ENCODE data around the gene FEZ2.

FEZ2 gene

GRCh38 chr2:36534275-36534799 lies 63.6 kb downstream of the FEZ2 start:
- no peak for DNase-seq (ENCODE audit: low read depth in 1 of 2, low spot score in 1 of 2)

DNA sequence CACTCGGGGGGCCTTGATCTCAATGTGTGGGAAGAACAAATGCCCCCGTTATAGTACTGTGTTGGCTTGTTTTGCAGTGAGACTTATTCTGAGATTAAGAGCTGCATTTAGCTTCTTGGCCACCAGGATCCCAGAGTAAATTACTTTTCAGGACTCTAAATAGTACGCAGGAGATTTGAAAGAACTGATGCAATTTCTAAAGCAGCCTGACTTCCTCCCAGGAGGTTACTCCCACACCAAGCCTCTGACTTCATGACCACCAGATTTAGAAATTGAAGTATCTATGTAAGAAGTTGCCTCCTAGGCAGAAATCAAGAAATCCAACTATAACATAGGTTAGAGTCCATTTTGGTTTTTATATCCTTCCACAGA lies 67.0 kb downstream of the FEZ2 start:
- DNase-seq (ENCODE audit: low read depth in 1 of 2, low spot score in 1 of 2) = no peak

DNA sequence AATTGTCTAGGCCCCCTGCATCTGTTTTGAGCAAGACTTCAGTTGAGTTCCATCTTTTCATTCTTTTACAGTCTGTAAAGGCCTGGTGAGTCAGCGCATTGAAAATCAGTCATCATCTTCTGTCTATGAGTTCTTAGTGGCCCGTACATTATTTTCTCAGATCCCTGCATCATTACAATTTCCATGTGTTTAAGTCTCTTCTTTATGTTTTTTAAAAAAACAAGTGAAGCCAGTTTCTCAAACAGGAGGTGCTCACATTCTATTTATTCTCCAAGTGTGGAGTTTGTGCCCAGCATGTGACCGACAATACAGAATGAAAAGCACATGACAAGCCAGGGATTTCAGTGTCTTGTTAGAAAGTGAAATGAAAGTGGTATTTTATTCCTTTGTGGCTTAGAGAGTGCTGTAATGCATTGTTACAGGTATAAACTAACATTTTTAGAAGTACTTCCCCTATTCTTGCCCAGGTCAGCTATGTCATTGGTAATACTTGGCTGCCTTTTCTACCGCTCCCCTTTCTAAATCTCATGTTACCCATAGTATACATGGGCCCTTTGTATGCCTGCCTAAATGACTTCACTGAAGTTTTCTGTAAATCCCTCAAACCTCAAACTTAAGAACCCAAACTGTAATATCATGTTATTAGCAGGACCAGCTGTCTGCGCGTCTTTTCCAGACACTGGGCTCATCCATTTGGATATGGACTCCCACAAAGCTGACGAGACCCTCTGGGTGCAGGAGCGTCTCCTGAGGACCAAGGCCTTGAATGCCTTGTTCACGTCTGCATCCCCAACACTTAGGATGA lies 67.6 kb downstream of the FEZ2 start:
- no peak for DNase-seq (ENCODE audit: low read depth in 1 of 2, low spot score in 1 of 2)

DNA sequence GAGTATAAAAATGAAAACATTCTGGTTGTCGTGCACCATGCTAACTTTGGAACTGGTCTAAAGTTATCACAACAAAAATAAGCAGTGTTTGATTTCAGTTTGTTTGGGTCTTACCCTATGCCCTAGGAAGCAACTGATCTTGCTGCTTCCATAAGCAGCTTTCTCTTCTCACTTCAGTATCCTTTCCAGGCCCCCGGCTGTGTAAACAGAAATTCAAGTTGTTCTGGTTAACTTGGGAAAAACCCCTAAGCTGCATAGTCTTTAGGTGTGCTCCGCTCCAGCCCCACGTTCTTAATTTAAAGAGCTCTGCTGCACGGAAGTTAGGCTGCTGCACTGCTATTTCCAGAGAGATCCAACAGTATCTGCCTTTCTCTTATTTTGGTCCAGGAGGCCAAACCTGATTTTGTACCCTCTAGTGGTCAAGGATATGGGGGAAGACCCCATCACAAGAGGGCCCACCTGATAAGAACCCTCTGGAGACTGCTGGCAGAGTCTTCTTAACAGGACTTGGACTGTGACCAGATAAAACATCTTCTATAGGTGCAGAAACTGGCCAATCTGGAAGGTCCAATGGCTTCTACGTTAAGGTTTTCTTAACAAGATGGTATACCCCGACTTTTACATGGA lies 69.1 kb downstream of the FEZ2 start:
- no peak for DNase-seq (ENCODE audit: low read depth in 1 of 2, low spot score in 1 of 2)

DNA sequence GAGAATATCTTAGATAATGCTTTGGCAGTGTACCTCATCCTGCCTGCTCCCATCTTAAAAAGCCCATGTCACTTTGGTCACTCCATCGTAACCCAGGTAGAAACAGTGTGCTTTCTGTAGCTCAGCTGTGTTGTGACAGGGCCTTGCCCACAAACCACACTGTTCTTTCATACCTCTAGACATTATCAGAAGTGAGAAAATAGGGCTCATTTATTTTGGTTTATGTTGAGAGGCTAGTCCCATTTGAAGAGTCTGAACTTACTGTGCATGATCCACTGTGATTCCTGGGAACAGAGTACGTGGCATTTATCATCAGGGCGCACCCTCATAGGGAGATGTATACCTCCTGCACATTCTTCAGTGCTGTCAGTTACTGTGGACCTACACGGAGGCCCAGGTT lies 69.7 kb downstream of the FEZ2 start:
- DNase-seq (ENCODE audit: low read depth in 1 of 2, low spot score in 1 of 2) = no peak

DNA sequence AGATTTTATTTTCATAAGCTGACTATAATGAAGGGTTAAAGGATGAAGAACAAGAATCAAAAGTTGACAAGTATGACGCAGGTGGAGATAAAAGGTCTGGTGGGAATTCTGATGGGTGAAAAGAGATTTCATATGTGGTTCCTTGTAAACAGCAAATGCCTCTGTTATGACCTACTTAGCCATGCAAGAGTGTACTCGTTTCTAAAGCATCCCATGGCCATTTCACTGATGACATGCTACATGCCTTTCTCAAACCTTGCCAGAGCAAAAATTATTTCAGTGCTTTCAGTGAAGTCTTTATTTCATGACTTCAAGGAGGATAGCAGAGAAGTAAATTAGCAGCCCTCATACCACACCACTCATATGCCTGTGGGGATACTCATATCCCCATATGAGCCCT lies 71.7 kb downstream of the FEZ2 start:
- no peak for DNase-seq (ENCODE audit: low read depth in 1 of 2, low spot score in 1 of 2)

DNA sequence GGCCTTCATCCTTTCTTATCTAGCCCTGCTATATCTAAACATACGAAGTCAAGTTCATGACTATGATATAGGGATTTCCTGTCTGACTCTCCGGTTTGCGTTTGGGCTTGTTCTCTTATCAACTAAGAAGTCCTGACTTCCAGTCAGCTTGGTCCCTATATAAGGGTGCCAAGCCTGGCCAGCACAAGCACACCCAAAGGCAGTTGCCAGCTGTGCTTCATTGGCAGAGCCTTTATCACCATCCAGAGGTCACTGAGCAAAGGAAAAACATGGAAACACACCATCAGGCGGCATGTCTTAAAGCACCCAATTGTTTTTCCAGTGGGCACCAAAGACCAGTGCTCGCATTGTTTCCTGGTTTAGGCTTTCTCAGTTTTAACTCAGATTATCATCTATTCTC lies 72.7 kb downstream of the FEZ2 start:
- DNase-seq (ENCODE audit: low read depth in 1 of 2, low spot score in 1 of 2) = no peak

GRCh38 chr2:36523153-36523552 lies 74.8 kb downstream of the FEZ2 start:
- DNase-seq (ENCODE audit: low read depth in 1 of 2, low spot score in 1 of 2) = no peak

DNA sequence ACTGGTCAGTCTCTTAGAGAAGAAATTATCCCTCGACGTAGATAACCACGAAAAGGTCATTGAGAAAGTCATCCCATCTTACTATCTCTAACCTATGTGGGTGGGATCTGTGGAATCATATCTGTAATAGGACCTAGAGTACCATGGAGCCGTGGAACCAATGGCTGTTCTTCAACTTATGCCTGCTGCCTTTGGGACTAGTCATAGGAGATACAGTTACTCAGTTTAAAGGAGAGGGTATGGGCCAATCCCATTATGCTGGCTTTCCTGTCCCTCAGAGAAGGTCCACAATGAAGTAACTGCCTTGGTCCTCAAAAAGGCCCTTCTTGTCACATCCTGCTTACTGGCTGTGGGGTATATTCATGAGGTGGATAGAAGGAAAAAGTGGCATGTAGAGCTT lies 77.5 kb downstream of the FEZ2 start:
- DNase-seq (ENCODE audit: low read depth in 1 of 2, low spot score in 1 of 2) = no peak

DNA sequence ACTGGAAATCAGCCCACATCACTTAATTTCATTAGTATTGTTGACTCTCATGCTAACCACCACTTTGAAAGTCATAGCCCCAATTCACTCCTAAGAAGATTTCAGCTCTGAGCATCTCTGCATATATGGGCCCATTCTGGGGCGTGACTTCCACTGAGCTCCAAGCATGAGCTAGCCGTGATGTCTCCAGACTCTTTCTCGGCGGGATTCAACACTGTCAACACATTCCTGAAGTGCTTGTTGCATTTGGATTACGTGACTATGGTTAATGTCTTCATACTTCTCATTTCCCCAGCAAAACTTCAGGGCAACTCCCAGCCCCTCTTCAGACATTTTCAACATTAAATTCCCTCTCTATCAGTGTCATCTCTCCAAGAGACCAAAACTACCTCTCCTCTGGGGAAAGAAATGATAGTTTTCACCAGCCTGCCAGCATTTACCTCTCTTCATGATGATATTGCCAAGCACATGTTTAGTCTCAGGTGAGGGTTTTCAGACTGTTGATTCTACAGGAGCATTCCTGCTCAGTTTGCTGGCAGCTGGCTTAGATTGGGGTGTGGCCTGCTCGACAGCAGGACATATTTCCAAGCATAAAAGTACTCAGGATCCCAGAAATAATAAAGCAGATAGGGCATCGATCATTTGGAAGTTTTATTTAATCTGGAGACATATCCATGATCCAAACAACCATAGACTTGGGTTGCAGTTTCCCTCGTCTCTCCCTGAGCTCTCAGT lies 81.7 kb downstream of the FEZ2 start:
- no peak for DNase-seq (ENCODE audit: low read depth in 1 of 2, low spot score in 1 of 2)

DNA sequence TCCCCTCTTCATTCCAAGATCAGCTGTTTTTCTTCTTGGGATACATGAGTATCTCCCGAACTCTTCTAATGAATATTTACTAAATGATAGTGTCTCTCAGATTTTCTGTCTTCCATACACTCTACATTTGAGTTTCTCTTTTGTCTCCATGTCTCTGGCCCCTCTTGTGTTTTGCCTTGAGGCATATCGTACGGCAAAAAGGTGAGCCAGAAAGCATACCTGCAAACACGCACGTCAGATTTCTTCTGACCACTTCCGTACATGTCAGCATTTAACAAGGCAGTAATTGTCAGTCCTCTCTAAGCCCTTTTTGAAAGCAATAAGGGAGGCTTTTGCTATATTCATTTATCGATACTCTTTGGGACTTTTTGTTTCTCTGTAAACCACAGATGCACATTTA lies 82.4 kb downstream of the FEZ2 start:
- DNase-seq (ENCODE audit: low read depth in 1 of 2, low spot score in 1 of 2) = no peak

DNA sequence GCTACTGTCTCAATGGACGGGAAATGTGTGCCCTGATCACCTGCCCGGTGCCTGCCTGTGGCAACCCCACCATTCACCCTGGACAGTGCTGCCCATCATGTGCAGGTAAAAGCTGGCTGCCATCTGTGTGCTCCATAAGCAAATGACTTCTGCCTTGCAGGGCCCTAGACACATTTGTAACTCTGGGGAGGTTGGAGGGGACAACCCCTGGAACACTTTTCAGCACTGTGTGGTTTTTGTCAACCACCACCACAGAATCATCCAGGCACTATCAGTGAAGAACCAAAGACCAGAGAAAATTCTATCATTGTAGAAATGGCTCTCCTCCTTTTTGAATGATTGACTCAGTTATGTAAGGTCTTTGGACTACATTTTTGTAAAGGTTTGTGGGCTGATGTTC lies 84.3 kb downstream of the FEZ2 start:
- DNase-seq (ENCODE audit: low read depth in 1 of 2, low spot score in 1 of 2) = no peak

GRCh38 chr2:36512705-36513104 lies 85.3 kb downstream of the FEZ2 start:
- DNase-seq (ENCODE audit: low read depth in 1 of 2, low spot score in 1 of 2) = no peak

- DNase-seq (ENCODE audit: low read depth in 1 of 2, low spot score in 1 of 2) = no peak
Measured at GRCh38 chr2:36511858-36512603, 85.9 kb downstream of the FEZ2 start.

- no peak for DNase-seq (ENCODE audit: low read depth in 1 of 2, low spot score in 1 of 2)
Measured at GRCh38 chr2:36509075-36509474, 88.9 kb downstream of the FEZ2 start.

- peak in 1 of 2 donors; percentile 11 for DNase-seq (ENCODE audit: low read depth in 1 of 2, low spot score in 1 of 2)
Measured at GRCh38 chr2:36507408-36507812, 90.6 kb downstream of the FEZ2 start.
